HG03565 (cell line): ENCODE data around the gene PANX1.
"Not testable (repeated sequence)": the region's sequence is repeated elsewhere in the genome, so short reads cannot be mapped to it uniquely, and the experiment has no call there.

Experiments used
- ATAC-seq: cut with Tn5 transposase; IDR thresholded peaks from one replicate; pipeline ENCODE4 v1.9.1; 2021; ENCODE audit warnings: mild to moderate bottlenecking, moderate library complexity; ENCODE audit not compliant: unreplicated experiment

Gene PANX1

DNA sequence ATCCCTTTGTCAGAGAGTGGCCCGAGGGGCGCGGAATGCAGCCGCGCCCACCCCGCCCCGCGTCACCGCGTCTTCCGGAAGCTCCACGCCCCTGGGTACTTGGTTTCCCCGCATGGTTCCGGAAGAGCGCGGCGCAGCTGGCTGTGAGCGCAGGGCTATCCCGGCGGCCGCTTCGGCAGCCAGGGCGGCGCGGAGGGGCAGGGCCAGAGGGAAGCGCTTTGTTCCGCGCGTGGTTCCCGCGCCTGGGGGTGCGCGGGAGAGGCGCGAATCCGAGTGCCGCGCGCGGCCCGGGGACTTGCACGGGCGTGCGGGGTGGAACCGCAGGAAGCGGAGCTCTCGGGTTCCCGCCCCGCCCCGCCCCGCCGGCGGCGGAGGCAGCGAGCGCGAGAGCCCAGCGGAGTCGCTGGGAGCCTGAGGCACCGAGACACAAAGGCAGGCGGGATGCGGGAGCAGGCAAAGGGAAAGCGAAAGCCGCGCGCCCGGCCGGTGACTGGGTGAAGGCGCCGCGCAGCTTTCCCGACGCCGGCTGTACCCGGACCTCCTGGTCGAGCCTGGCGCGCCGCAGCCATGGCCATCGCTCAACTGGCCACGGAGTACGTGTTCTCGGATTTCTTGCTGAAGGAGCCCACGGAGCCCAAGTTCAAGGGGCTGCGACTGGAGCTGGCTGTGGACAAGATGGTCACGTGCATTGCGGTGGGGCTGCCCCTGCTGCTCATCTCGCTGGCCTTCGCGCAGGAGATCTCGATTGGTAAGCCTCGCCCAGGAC lies at the start of gene PANX1:
TSS of gene PANX1 (plus strand) at position 96 of the 766 bp plus-strand sequence. CDS start at position 568, 472 bp downstream.
- ATAC-seq: peak; percentile 84

- ATAC-seq: no peak
These were observed 44.5 kb upstream of the PANX1 start for GRCh38 chr11:94084164-94084563.

DNA sequence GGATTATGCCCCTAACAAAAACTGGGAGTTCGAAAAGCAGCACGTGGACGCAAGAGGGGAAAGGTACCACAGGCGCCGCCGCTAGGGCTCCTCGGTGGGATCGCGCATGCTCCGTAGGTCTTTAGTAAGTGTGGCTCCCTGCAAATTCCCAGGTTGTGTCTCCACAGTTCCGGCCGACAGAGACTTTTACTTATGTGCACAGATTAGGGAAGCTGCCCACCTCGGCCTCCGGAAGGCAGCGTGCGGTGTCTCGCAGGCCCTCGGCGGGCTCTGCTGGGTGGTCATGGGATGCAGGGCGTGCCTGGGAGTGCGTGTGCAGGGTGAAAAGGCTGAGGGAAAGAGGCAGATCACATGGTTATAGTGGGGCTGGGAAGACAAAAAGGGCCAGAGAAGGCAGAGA lies 39.7 kb upstream of the PANX1 start:
- no peak for ATAC-seq

GRCh38 chr11:94089341-94089740 lies 39.3 kb upstream of the PANX1 start:
- no peak for ATAC-seq

GRCh38 chr11:94090401-94090800 lies 38.2 kb upstream of the PANX1 start:
- no peak for ATAC-seq

- no peak for ATAC-seq
These were observed 37.5 kb upstream of the PANX1 start for GRCh38 chr11:94091091-94091490.

GRCh38 chr11:94100253-94100652 lies 28.4 kb upstream of the PANX1 start:
- ATAC-seq: no peak

DNA sequence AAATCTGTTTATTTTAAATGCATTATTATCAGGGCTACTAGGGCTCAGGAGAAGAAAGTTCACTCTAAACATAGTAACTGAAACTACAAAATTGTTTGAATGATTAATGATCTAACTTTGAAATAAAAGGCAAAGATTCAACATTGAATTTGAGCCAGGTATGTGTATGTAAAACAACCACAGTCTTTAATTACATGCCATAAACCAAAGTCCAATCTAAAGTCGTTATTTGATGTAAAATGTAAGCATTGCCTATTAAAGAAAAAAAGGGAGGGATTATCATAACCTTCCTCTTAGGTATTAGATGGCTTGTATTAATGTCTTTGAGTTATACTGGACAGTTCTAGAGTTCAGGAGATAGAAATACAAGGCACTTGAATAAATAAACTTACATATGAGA lies 25.2 kb upstream of the PANX1 start:
- ATAC-seq: no peak

DNA sequence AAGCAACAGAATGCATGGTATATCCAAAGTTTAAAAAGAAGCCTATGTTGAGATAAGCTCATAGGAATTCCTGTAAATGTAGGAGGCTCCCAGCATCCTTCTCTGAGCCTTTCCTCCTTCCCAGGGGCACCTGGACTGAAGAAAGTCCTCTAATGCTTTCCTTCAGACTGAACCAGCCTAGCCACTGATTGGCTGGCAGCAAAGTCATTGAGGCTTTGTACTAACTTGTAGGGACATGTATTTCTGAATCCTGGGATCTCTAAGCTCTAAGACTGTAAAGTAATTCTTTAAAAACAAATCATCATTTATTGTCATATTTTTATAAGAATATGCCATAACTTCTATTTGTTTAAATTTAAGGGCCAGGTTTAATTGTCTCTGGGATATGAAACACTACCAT lies 23.9 kb upstream of the PANX1 start:
- no peak for ATAC-seq

DNA sequence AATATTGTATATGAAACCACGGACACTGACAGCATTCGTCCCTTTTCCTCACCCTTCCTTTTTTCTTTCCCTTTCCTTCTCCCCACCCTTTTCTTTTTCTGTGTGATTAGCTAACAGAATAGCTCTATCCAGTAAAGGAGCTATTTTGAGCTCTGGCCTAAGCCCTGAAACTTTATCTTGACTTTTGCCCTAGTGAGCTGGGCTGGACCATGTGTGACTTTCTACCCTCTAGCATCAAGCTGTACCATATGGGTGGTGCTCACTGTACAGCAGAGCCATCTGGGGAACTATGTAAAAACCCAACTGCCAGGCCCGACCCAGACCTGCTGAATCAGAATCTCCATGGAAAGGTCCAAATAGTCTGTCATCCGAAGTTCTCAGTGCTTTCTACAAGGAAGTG lies 21.9 kb upstream of the PANX1 start:
- no peak for ATAC-seq

GRCh38 chr11:94107363-94107762 lies 21.3 kb upstream of the PANX1 start:
- no peak for ATAC-seq

- no peak for ATAC-seq
These were observed 17.4 kb upstream of the PANX1 start for GRCh38 chr11:94111241-94111640.

- ATAC-seq: no peak
These were observed 17.0 kb upstream of the PANX1 start for GRCh38 chr11:94111660-94112059.

GRCh38 chr11:94112206-94112953 lies 16.3 kb upstream of the PANX1 start:
- ATAC-seq: no peak

DNA sequence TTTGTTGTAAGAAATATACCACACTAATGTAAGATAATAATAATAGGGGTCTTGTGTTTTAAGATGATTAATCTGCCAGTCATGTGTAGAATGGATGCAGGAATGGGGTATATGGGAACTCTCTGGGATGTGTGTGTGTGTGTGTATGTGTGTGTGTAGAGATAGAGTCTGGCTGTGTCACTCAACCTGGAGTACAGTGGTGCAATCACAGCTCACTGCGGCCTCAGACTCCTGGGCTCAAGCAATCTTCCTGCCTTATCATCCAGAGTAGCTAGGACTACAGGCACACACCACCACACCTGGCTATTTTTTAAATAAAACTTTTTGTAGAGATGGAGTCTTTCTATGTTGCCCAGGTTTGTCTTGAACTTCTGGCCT lies 11.5 kb upstream of the PANX1 start:
- no peak for ATAC-seq

- no peak for ATAC-seq
These were observed 10.8 kb upstream of the PANX1 start for GRCh38 chr11:94117871-94118270.

- ATAC-seq: not testable (repeated sequence)
These were observed 9.0 kb upstream of the PANX1 start for GRCh38 chr11:94119676-94120075.

GRCh38 chr11:94120516-94120915 lies 8.1 kb upstream of the PANX1 start:
- ATAC-seq: not testable (repeated sequence)

- ATAC-seq: no peak
These were observed 7.7 kb upstream of the PANX1 start for GRCh38 chr11:94120946-94121345.

DNA sequence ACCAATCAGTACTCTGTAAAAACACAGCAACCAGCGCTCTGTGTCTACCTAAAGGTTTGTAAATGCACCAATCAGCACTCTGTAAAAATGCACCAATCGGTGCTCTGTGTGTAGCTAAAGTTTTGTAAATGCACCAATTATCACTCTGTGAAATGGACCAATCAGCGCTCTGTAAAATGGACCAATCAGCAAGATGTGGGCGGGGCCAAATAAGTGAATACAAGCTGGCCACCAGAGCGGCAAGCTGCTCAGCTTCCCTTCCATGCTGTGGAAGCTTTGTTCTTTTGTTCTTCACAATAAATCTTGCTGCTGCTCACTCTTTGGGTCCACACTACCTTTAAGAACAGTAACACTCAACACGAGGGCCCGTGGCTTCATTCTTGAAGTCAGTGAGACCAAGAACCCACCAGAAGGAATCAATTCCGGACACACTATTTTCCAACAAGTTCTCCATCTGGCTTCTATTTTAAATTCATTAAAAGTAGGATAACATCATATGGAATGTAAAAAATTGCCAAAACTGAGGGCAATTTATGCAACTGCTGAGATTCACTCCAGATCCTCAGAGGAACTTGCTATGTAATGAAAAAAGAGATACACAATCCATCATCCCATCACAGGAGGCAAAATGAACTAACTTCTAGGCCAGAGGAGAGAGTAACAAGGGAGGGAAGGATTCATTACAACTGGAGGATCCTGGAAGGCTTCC lies 3.1 kb upstream of the PANX1 start:
- ATAC-seq: no peak

DNA sequence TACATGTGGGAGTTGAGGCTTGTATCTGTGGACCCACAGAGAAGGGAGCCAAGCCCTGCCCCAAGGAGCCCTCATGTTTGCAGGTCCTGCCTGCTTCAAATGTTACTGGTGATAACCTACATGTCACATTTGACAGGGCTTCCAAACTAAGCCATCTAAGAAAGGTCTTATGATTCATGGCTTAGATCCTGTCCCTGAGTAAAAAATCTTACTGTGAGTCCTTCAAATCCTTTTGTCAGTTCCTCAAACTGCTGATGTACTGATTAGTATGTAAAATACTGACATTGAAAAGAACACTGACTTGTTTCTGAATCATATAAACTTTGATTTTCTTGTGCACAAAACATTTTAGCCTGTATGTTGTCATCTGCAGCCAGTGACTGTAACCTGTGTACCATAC lies 1.0 kb upstream of the PANX1 start:
- ATAC-seq: no peak

- ATAC-seq: peak; percentile 2
These were observed 323 bp upstream of the PANX1 start for GRCh38 chr11:94128291-94128745.
